Muscle of leg (tissue), 11 donors: Measurements from ENCODE around the gene NUP210. TPM values are rescaled to one million over a fixed set of nuclear protein-coding genes. Genes with fewer than 3 reads are reported as not detected.
A peak's percentile ranks its signal among the peaks of the same experiment; 100 is the strongest.

ENCODE experiments used
- DNase-seq: peaks from one replicate; pipeline ENCODE4 v3.0.0; 2013
- H3K27ac ChIP-seq: one replicate; pipeline ENCODE4 v1.5.1; 2013; ENCODE audit warnings: mild to moderate bottlenecking, low read length, control low read depth
- H3K27me3 ChIP-seq: one replicate; pipeline ENCODE4 v1.6.1; 2013; ENCODE audit warnings: low read length; ENCODE audit not compliant: control insufficient read depth, insufficient read depth
- H3K36me3 ChIP-seq: one replicate; pipeline ENCODE4 v1.6.1; 2013; ENCODE audit warnings: low read length; ENCODE audit not compliant: control insufficient read depth, insufficient read depth
- H3K4me1 ChIP-seq: one replicate; pipeline ENCODE4 v1.6.1; 2013; ENCODE audit warnings: low read length; ENCODE audit not compliant: control insufficient read depth, insufficient read depth
- H3K4me3 ChIP-seq: one replicate; pipeline ENCODE4 v1.5.1; 2013; ENCODE audit warnings: low read length, control low read depth
- H3K9me3 ChIP-seq: replicated peaks from 2 replicates; pipeline ENCODE4 v1.6.1; 2013; ENCODE audit warnings: low read depth, low read length; ENCODE audit not compliant: control insufficient read depth
- WGBS: methylation state at CpG from one replicate; pipeline ENCODE4 v1.1.5; 2013; ENCODE audit warnings: missing lambda C conversion rate; ENCODE audit not compliant: insufficient coverage; 5-methylcytosine and 5-hydroxymethylcytosine counted together
- polyA plus RNA-seq, 8 donors: library from polyadenylated mRNA; unstranded; fragments of 120-200 nt; gene quantifications; one replicate each; pipeline versions ENCODE4 v1.2.1 to v1.2.3, GENCODE V29; 2013; ENCODE audit warnings: inconsistent platforms in 1 of 8, low replicate concordance in 1 of 8; ENCODE audit not compliant: insufficient read length in 8 of 8, insufficient read depth in 1 of 8
- total RNA-seq: library from RNA; stranded (reverse); fragments of 120-200 nt; gene quantifications from one replicate; pipeline ENCODE4 v1.2.4, GENCODE V29; 2013

The NUP210 gene
- total and polyA plus RNA-seq, 9 donors, result 4.5 to 10.7 (median 7.8) TPM

GRCh38 chr3:13376091-13376490 is 44.0 kb downstream of the NUP210 start:
- Histone ChIP-seq H3K27me3 (no peaks in the 10 kb centered on the region), H3K4me3 (no peak overlapping the region), H3K27ac (no peak overlapping the region), H3K9me3 (no peaks in the 10 kb centered on the region), H3K4me1 (peaks cover 8% of the 10 kb centered on the region), H3K36me3 (peaks cover 11% of the 10 kb centered on the region)
- DNase-seq, result no peak
- 94% methylated on average over 9 of the region's 9 CpGs for WGBS

- Histone ChIP-seq H3K4me3 (no peak overlapping the region), H3K27ac (no peak overlapping the region), H3K4me1 (peaks cover 8% of the 10 kb centered on the region), H3K27me3 (no peaks in the 10 kb centered on the region), H3K36me3 (peaks cover 11% of the 10 kb centered on the region), H3K9me3 (no peaks in the 10 kb centered on the region)
- 88% methylated on average over 3 of the region's 10 CpGs for WGBS
- DNase-seq, result no peak
These were observed 44.7 kb downstream of the NUP210 start for GRCh38 chr3:13375464-13375863.

- H3K36me3 ChIP-seq, result peaks cover 11% of the 10 kb centered on the region
- no peaks in the 10 kb centered on the region for H3K9me3 ChIP-seq
- H3K27ac ChIP-seq, result no peak overlapping the region
- H3K27me3 ChIP-seq, result no peaks in the 10 kb centered on the region
- 95% methylated on average over 11 of the region's 13 CpGs for WGBS
- peaks cover 2% of the 10 kb centered on the region for H3K4me1 ChIP-seq
- DNase-seq, result no peak
- H3K4me3 ChIP-seq, result no peak overlapping the region
These were observed 46.0 kb downstream of the NUP210 start for GRCh38 chr3:13373975-13374586.

- peaks cover 13% of the 10 kb centered on the region for H3K36me3 ChIP-seq
These were observed 47.5 kb downstream of the NUP210 start for GRCh38 chr3:13372656-13373055.

GRCh38 chr3:13372126-13372525 is 48.0 kb downstream of the NUP210 start:
- H3K36me3 ChIP-seq, result peaks cover 13% of the 10 kb centered on the region
- no peak for DNase-seq
- no peaks in the 10 kb centered on the region for H3K27me3 ChIP-seq
- no peak overlapping the region for H3K4me3 ChIP-seq
- no peaks in the 10 kb centered on the region for H3K4me1 ChIP-seq
- 82% methylated on average over 4 of the region's 4 CpGs for WGBS
- no peaks in the 10 kb centered on the region for H3K9me3 ChIP-seq
- no peak overlapping the region for H3K27ac ChIP-seq

More at GRCh38 chr3:13372656-13373055, 47.5 kb downstream of the NUP210 start:
- H3K4me1 ChIP-seq, result no peaks in the 10 kb centered on the region
- no peak overlapping the region for H3K4me3 ChIP-seq
- no peak overlapping the region for H3K27ac ChIP-seq
- no peaks in the 10 kb centered on the region for H3K27me3 ChIP-seq
- no peak for DNase-seq
- 85% methylated on average over 6 of the region's 8 CpGs for WGBS
- no peaks in the 10 kb centered on the region for H3K9me3 ChIP-seq

- Histone ChIP-seq H3K27ac (no peak overlapping the region), H3K4me3 (no peak overlapping the region), H3K4me1 (no peaks in the 10 kb centered on the region), H3K9me3 (no peaks in the 10 kb centered on the region), H3K27me3 (no peaks in the 10 kb centered on the region), H3K36me3 (peaks cover 10% of the 10 kb centered on the region)
- DNase-seq, result no peak
- 88% methylated on average over 14 of the region's 17 CpGs for WGBS
These were observed 48.7 kb downstream of the NUP210 start for GRCh38 chr3:13371100-13372075.

- DNase-seq, result peak; percentile 12
- Histone ChIP-seq H3K27me3 (no peaks in the 10 kb centered on the region), H3K4me1 (no peaks in the 10 kb centered on the region), H3K4me3 (no peak overlapping the region), H3K27ac (no peak overlapping the region), H3K9me3 (no peaks in the 10 kb centered on the region), H3K36me3 (peaks cover 10% of the 10 kb centered on the region)
- WGBS, result 60% methylated on average over 10 of the region's 10 CpGs
These were observed 49.5 kb downstream of the NUP210 start for GRCh38 chr3:13370609-13371008.

GRCh38 chr3:13370055-13370454 is 50.1 kb downstream of the NUP210 start:
- no peak for DNase-seq
- Histone ChIP-seq H3K4me3 (no peak overlapping the region), H3K36me3 (peaks cover 10% of the 10 kb centered on the region), H3K27me3 (no peaks in the 10 kb centered on the region), H3K27ac (no peak overlapping the region), H3K9me3 (no peaks in the 10 kb centered on the region), H3K4me1 (no peaks in the 10 kb centered on the region)
- 35% methylated on average over 3 of the region's 3 CpGs for WGBS

- H3K4me3 ChIP-seq, result no peak overlapping the region
- H3K9me3 ChIP-seq, result no peaks in the 10 kb centered on the region
- DNase-seq, result no peak
- no peaks in the 10 kb centered on the region for H3K4me1 ChIP-seq
- peaks cover 10% of the 10 kb centered on the region for H3K36me3 ChIP-seq
- H3K27me3 ChIP-seq, result no peaks in the 10 kb centered on the region
- no peak overlapping the region for H3K27ac ChIP-seq
- WGBS, result 97% methylated on average over 3 of the region's 6 CpGs
These were observed 51.3 kb downstream of the NUP210 start for GRCh38 chr3:13368834-13369233.

GRCh38 chr3:13367728-13368127 is 52.4 kb downstream of the NUP210 start:
- no peaks in the 10 kb centered on the region for H3K27me3 ChIP-seq
- H3K4me1 ChIP-seq, result no peaks in the 10 kb centered on the region
- peaks cover 6% of the 10 kb centered on the region for H3K36me3 ChIP-seq
- 72% methylated on average over 3 of the region's 7 CpGs for WGBS
- no peak overlapping the region for H3K27ac ChIP-seq
- no peak for DNase-seq
- no peak overlapping the region for H3K4me3 ChIP-seq
- H3K9me3 ChIP-seq, result no peaks in the 10 kb centered on the region
